Measurements from ENCODE around the gene DLL3.

GRCh38 chr19:39507715-39508364 is 9.1 kb downstream of the DLL3 start:
- TF ChIP-seq CTCF (IDR thresholded peaks at IDR 0.05; ENCODE audit: poor library complexity, severe bottlenecking) (no peak), SMC3 (conservative IDR thresholded peaks at IDR 0.05; ENCODE audit: poor library complexity) (no peak), EP300 (conservative IDR thresholded peaks at IDR 0.05; ENCODE audit: poor library complexity, severe bottlenecking) (no peak), POLR2AphosphoS5 (IDR thresholded peaks at IDR 0.05) (no peak), RAD21 (conservative IDR thresholded peaks at IDR 0.05) (no peak), EZH2 (IDR thresholded peaks at IDR 0.05; ENCODE audit: borderline replicate concordance, insufficient read depth, low read length, poor library complexity, severe bottlenecking) (no peak), TAF1 (IDR thresholded peaks at IDR 0.05; ENCODE audit: low read depth) (no peak), REST (IDR thresholded peaks at IDR 0.05; ENCODE audit: borderline replicate concordance) (no peak), MXI1 (conservative IDR thresholded peaks at IDR 0.05; ENCODE audit: poor library complexity, severe bottlenecking) (no peak)
